ENCODE measurements around the gene HDAC8. TPM values are rescaled to one million over a fixed set of nuclear protein-coding genes. Genes with fewer than 3 reads are reported as not detected.

Gene HDAC8
- total and polyA plus RNA-seq, 9 of the 15 experiments (the other 6 are each of a cell fraction or from before 2014, with no cell fraction given): 18.9 to 53.8 (median 28.7) TPM

DNA sequence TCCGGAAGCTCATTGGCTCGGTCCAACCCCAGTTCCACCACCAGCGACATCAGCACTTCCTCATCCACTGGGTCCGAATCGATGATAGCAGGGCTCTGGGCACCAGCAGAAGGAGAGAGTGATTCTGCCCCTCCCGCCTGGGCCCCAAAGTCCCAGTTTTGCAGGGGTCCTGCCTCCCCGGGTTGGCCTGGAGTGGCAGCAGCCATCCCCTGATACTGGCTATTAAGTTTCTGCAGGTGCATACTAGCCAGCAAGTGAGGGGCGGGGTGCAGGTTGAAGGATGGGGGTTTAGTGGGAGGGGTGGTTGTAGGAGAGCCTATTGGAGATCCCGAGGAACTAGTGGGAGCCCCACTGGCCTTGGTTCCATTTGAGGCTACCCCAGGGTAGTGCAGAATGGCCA is 270.9 kb downstream of the HDAC8 start (continued):
- TF ChIP-seq, protein P1, sequence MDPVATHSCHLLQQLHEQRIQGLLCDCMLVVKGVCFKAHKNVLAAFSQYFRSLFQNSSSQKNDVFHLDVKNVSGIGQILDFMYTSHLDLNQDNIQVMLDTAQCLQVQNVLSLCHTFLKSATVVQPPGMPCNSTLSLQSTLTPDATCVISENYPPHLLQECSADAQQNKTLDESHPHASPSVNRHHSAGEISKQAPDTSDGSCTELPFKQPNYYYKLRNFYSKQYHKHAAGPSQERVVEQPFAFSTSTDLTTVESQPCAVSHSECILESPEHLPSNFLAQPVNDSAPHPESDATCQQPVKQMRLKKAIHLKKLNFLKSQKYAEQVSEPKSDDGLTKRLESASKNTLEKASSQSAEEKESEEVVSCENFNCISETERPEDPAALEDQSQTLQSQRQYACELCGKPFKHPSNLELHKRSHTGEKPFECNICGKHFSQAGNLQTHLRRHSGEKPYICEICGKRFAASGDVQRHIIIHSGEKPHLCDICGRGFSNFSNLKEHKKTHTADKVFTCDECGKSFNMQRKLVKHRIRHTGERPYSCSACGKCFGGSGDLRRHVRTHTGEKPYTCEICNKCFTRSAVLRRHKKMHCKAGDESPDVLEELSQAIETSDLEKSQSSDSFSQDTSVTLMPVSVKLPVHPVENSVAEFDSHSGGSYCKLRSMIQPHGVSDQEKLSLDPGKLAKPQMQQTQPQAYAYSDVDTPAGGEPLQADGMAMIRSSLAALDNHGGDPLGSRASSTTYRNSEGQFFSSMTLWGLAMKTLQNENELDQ (CRISPR knock-in tag; IDR thresholded peaks at IDR 0.05; ENCODE audit: borderline replicate concordance): no peak
- TF ChIP-seq FOSL1 (tag; conservative IDR thresholded peaks at IDR 0.05) (no peak), ZNF696 (CRISPR knock-in tag; conservative IDR thresholded peaks at IDR 0.05) (no peak), ELF1 (tag; IDR thresholded peaks at IDR 0.05) (no peak), COPS2 (conservative IDR thresholded peaks at IDR 0.05) (no peak), KLF6 (CRISPR knock-in tag; IDR thresholded peaks at IDR 0.05; ENCODE audit: borderline replicate concordance) (no peak)

DNA sequence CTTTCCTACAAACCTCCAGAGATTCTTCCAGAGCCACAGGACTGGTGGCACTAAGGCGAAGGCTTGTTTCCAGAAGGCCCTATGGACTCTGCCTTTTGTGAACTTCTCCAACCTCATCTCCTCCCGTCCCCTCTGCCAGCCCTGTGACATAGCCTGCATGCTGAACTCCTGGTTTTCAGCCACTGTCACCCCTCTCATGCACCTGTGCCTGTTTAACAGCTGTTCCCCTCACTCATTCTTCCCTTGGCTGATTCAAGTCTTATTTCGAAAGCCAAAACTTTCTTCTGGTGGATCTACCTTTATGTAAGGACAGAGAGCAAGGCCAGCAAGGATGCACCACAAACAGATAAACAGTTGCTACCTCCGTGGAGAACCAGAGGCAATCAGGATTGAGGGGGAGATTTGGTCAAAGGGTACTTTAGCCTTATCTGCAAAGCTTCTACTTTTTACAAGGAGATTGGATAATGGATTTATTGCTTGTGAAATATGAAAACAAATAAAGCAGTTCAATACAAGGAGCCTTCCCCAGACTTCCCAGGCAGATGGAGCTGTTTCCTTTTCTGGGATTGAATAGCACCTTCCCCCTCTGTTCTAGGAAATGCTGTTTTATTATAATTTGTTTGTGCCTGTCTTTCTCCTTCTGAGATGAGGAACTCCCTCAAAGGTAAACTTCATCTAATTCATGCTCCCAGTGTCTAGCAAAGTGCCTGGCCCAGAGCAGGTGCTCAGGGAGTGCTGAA is 272.6 kb downstream of the HDAC8 start:
- Histone ChIP-seq H3K79me2 (ENCODE audit: control insufficient read depth, insufficient read depth, low read length) (no peaks in the 10 kb centered on the region), H3K4me3 (no peak overlapping the region), H3K9ac (ENCODE audit: insufficient read depth in 1 of 2, low read depth in 2 of 2, low read length in 2 of 2) (no peak overlapping the region), H3K4me1 (replicated peaks in 1 of 2; ENCODE audit: control insufficient read depth in 2 of 2, insufficient read depth in 2 of 2, low read length in 2 of 2) (peaks cover 0 to 5% of the 10 kb centered on the region in 2 experiments; a peak in 2 of 5 replicates), H3K27me3 (ENCODE audit: control insufficient read depth in 2 of 2, insufficient read depth in 2 of 2, low read length in 2 of 2) (peaks cover 0 to 9% of the 10 kb centered on the region in 2 experiments; a peak in 1 of 5 replicates), H3K27ac (ENCODE audit: extremely low read depth, low read depth, low read length) (no peak overlapping the region), H3K4me2 (ENCODE audit: insufficient read depth, low read length) (no peak overlapping the region), H2AFZ (ENCODE audit: low read depth, low read length) (no peak overlapping the region), H3K36me3 (ENCODE audit: control insufficient read depth, insufficient read depth, low read length) (no peaks in the 10 kb centered on the region), H3K9me1 (ENCODE audit: control insufficient read depth, insufficient read depth, low read length) (no peaks in the 10 kb centered on the region), H4K20me1 (replicated peaks; ENCODE audit: control insufficient read depth, insufficient read depth, low read length) (no peaks in the 10 kb centered on the region; the same call in 1 of the 2 replicates), H3K9me3 (replicated peaks; ENCODE audit: control insufficient read depth, insufficient read depth, low read depth, low read length) (no peaks in the 10 kb centered on the region)
- TF ChIP-seq RFX5 (IDR thresholded peaks at IDR 0.05; ENCODE audit: low read depth, low read length): no peak
- no peak for TF ChIP-seq ZFP36 (IDR thresholded peaks at IDR 0.05; ENCODE audit: low read depth, low read length, partially characterized antibody)
- TF ChIP-seq, protein P2, sequence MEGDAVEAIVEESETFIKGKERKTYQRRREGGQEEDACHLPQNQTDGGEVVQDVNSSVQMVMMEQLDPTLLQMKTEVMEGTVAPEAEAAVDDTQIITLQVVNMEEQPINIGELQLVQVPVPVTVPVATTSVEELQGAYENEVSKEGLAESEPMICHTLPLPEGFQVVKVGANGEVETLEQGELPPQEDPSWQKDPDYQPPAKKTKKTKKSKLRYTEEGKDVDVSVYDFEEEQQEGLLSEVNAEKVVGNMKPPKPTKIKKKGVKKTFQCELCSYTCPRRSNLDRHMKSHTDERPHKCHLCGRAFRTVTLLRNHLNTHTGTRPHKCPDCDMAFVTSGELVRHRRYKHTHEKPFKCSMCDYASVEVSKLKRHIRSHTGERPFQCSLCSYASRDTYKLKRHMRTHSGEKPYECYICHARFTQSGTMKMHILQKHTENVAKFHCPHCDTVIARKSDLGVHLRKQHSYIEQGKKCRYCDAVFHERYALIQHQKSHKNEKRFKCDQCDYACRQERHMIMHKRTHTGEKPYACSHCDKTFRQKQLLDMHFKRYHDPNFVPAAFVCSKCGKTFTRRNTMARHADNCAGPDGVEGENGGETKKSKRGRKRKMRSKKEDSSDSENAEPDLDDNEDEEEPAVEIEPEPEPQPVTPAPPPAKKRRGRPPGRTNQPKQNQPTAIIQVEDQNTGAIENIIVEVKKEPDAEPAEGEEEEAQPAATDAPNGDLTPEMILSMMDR (IDR thresholded peaks at IDR 0.05 in 2 of 3, conservative IDR thresholded peaks at IDR 0.05 in 1 of 3; ENCODE audit: insufficient read depth in 2 of 3, low read depth in 1 of 3, low read length in 3 of 3): 0 out of 6 replicates have a peak, but pooled peaks of 1 of the 3 experiments have one; percentile 5
- TF ChIP-seq KLF16 (IDR thresholded peaks at IDR 0.05): no peak
- DNase-seq (ENCODE audit: extremely low read depth in 1 of 4, low spot score in 3 of 4) (no peak), FAIRE-seq (no peak), ATAC-seq (no peak)
- no TSS peak for BruUV-seq (replicated peaks)
- ChIA-PET POLR2A (interaction anchor here (0.6 kb wide), 1 partner anchor 414 kb away, joined by 3 read pairs; the partner anchor contains the start of gene PHKA1), CTCF (ENCODE audit: low intra/inter-chr PET ratio) (no interaction called here)
- 14% methylated on average over 4 of the region's 4 CpGs for WGBS (ENCODE audit: insufficient coverage, low coverage, missing lambda C conversion rate)
- in situ Hi-C loops (cut with MboI): loop anchor here (25.0 kb wide), 1 partner anchor 237 kb away; no protein-coding TSS in a partner anchor
- intact Hi-C loops (cut with micrococcal nuclease): loop anchor here (5.0 kb wide), 1 partner anchor 242 kb away; no protein-coding TSS in a partner anchor
